ENCODE results near the gene ACTRT3. TPM values are rescaled to one million over a fixed set of nuclear protein-coding genes. Genes with fewer than 3 reads are reported as not detected.

Gene ACTRT3
- total and polyA plus RNA-seq, 4 donors, result 1.3 to 2.3 (median 1.5) TPM

GRCh38 chr3:169771497-169772304 lies 2.3 kb upstream of the ACTRT3 start:
- under 1% methylated on average over 27 of the region's 27 CpGs for WGBS
- H3K27me3 ChIP-seq (ENCODE audit: control insufficient read depth in 4 of 4, insufficient read depth in 4 of 4, low read length in 3 of 4), result no peaks in the 10 kb centered on the region
- H3K36me3 ChIP-seq (ENCODE audit: control insufficient read depth in 4 of 4, insufficient read depth in 3 of 4, low read depth in 1 of 4, low read length in 3 of 4), result peaks cover 1 to 11% (median 5%) of the 10 kb centered on the region in 4 donors
- H3K4me3 ChIP-seq (ENCODE audit: low read depth in 1 of 3, low read length in 3 of 3), result peak overlapping the region; percentile 68 to 99 (median 74)
- H3K9ac ChIP-seq (ENCODE audit: low read depth in 1 of 2, low read length in 2 of 2), result peak overlapping the region; percentile 78 to 94
- H3K4me1 ChIP-seq (ENCODE audit: control insufficient read depth in 4 of 4, insufficient read depth in 4 of 4, low read length in 3 of 4), result peaks cover 0 to 37% (median 19%) of the 10 kb centered on the region in 4 donors
- no peak for TF ChIP-seq FOXA1 (IDR thresholded peaks at IDR 0.05)
- TF ChIP-seq SP1 (IDR thresholded peaks at IDR 0.05), result peak; percentile 10
- TF ChIP-seq HNF4A (conservative IDR thresholded peaks at IDR 0.05), result no peak
- no peak for TF ChIP-seq CTCF (IDR thresholded peaks at IDR 0.05; ENCODE audit: low read depth, low read length, missing input control)
- TF ChIP-seq JUND (IDR thresholded peaks at IDR 0.05), result peak in 1 of 2 donors; percentile 20
- TF ChIP-seq ATF3 (IDR thresholded peaks at IDR 0.05), result peak; percentile 100
- TF ChIP-seq YY1 (IDR thresholded peaks at IDR 0.05), result peak; percentile 50
- H3K27ac ChIP-seq (ENCODE audit: low read depth in 1 of 2, low read length in 2 of 2), result peak overlapping the region; percentile 99 to 100
- H3K9me3 ChIP-seq (ENCODE audit: control insufficient read depth in 4 of 4, low read length in 3 of 4), result no peaks in the 10 kb centered on the region
- DNase-seq (ENCODE audit: low spot score), result peak; percentile 71

- Histone ChIP-seq H3K9ac (ENCODE audit: low read depth in 1 of 2, low read length in 2 of 2) (peak within 1 kb of the TSS; percentile 49 to 92), H3K27ac (ENCODE audit: low read depth in 1 of 2, low read length in 2 of 2) (peak within 1 kb of the TSS; percentile 88 to 93), H3K4me3 (ENCODE audit: low read depth in 1 of 3, low read length in 3 of 3) (peak within 1 kb of the TSS; percentile 74 to 92 (median 78)), H3K27me3 (ENCODE audit: control insufficient read depth in 4 of 4, insufficient read depth in 4 of 4, low read length in 3 of 4) (no peaks in the 10 kb centered on the region), H3K4me1 (ENCODE audit: control insufficient read depth in 4 of 4, insufficient read depth in 4 of 4, low read length in 3 of 4) (peaks cover 0 to 7% (median 3%) of the 10 kb centered on the region in 4 donors), H3K36me3 (ENCODE audit: control insufficient read depth in 4 of 4, insufficient read depth in 3 of 4, low read depth in 1 of 4, low read length in 3 of 4) (peaks cover 0 to 1% (median 0%) of the 10 kb centered on the region in 4 donors), H3K9me3 (ENCODE audit: control insufficient read depth in 4 of 4, low read length in 3 of 4) (no peaks in the 10 kb centered on the region)
- peak; percentile 79 for TF ChIP-seq SP1 (IDR thresholded peaks at IDR 0.05)
- no peak for TF ChIP-seq FOXA2 (IDR thresholded peaks at IDR 0.05)
- TF ChIP-seq RAD21 (IDR thresholded peaks at IDR 0.05), result no peak
- TF ChIP-seq YY1 (IDR thresholded peaks at IDR 0.05), result peak; percentile 95
- peak; percentile 74 for TF ChIP-seq NR2F2 (IDR thresholded peaks at IDR 0.05)
- no peak for TF ChIP-seq HNF4G (IDR thresholded peaks at IDR 0.05)
- TF ChIP-seq ATF3 (IDR thresholded peaks at IDR 0.05), result no peak
- peak; percentile 88 for TF ChIP-seq TAF1 (conservative IDR thresholded peaks at IDR 0.05)
- peak; percentile 12 to 64 for TF ChIP-seq JUND (IDR thresholded peaks at IDR 0.05)
- TF ChIP-seq HNF4A (conservative IDR thresholded peaks at IDR 0.05), result peak; percentile 24 to 52
- peak; percentile 65 for TF ChIP-seq REST (IDR thresholded peaks at IDR 0.05)
- TF ChIP-seq ZBTB33 (IDR thresholded peaks at IDR 0.05), result peak; percentile 99
- no peak for TF ChIP-seq FOXA1 (IDR thresholded peaks at IDR 0.05)
- peak; percentile 94 to 97 for TF ChIP-seq EGR1 (IDR thresholded peaks at IDR 0.05; ENCODE audit: low read depth in 2 of 2)
- TF ChIP-seq MAX (IDR thresholded peaks at IDR 0.05), result peak; percentile 99
- no peak for TF ChIP-seq CTCF (IDR thresholded peaks at IDR 0.05; ENCODE audit: low read depth, low read length, missing input control)
- peak; percentile 65 to 75 for TF ChIP-seq RXRA (IDR thresholded peaks at IDR 0.05)
- peak; percentile 76 to 92 for TF ChIP-seq GABPA (IDR thresholded peaks at IDR 0.05 in 1 of 2, conservative IDR thresholded peaks at IDR 0.05 in 1 of 2)
- DNase-seq (ENCODE audit: low spot score), result peak; percentile 91
- 7% methylated on average over 42 of the region's 42 CpGs for WGBS
Observed at GRCh38 chr3:169764882-169765612, 4.3 kb downstream of the ACTRT3 start, which contains the start of gene TERC. Gene TERC, minus strand, starts transcription at chr3:169765060.
